ENCODE results near the gene STK32C.
"Not testable (repeated sequence)": the region's sequence is repeated elsewhere in the genome, so short reads cannot be mapped to it uniquely, and the experiment has no call there.

STK32C gene

GRCh38 chr10:132163826-132164515 lies 143.8 kb downstream of the STK32C start:
- H3K4me1 Mint-ChIP-seq = peaks cover 20% of the 10 kb centered on the region
- H3K9me3 Mint-ChIP-seq = no peaks in the 10 kb centered on the region
- no peak overlapping the region for H3K4me3 Mint-ChIP-seq
- no peaks in the 10 kb centered on the region for H3K36me3 Mint-ChIP-seq (ENCODE audit: low read depth)
- no peak overlapping the region for H3K27ac Mint-ChIP-seq
- H3K27me3 Mint-ChIP-seq = no peaks in the 10 kb centered on the region
- no peak for DNase-seq
- ATAC-seq = no peak

- H3K27me3 Mint-ChIP-seq = no peaks in the 10 kb centered on the region
- peaks cover 22% of the 10 kb centered on the region for H3K4me1 Mint-ChIP-seq
- H3K9me3 Mint-ChIP-seq = no peaks in the 10 kb centered on the region
- no peaks in the 10 kb centered on the region for H3K36me3 Mint-ChIP-seq (ENCODE audit: low read depth)
- H3K4me3 Mint-ChIP-seq = no peak overlapping the region
- no peak overlapping the region for H3K27ac Mint-ChIP-seq
- ATAC-seq (peak; percentile 51), DNase-seq (peak; percentile 68)
Measured at GRCh38 chr10:132163278-132163765, 144.4 kb downstream of the STK32C start.

GRCh38 chr10:132162590-132163277 lies 145.0 kb downstream of the STK32C start:
- Mint-ChIP-seq H3K36me3 (ENCODE audit: low read depth) (no peaks in the 10 kb centered on the region), H3K27ac (peak overlapping the region; percentile 75), H3K4me3 (peak overlapping the region; percentile 16), H3K27me3 (no peaks in the 10 kb centered on the region), H3K4me1 (peaks cover 26% of the 10 kb centered on the region), H3K9me3 (no peaks in the 10 kb centered on the region)
- no peak for DNase-seq
- no peak for ATAC-seq

GRCh38 chr10:132162021-132162531 lies 145.7 kb downstream of the STK32C start:
- peak; percentile 53 for ATAC-seq
- H3K4me1 Mint-ChIP-seq = peaks cover 26% of the 10 kb centered on the region

GRCh38 chr10:132160834-132161622 lies 146.7 kb downstream of the STK32C start:
- not testable (repeated sequence) for H3K36me3 Mint-ChIP-seq (ENCODE audit: low read depth); H3K9me3 Mint-ChIP-seq; H3K27me3 Mint-ChIP-seq; DNase-seq; H3K4me3 Mint-ChIP-seq; ATAC-seq; H3K27ac Mint-ChIP-seq
- H3K4me1 Mint-ChIP-seq = peaks cover 26% of the 10 kb centered on the region

More at GRCh38 chr10:132162021-132162531, 145.7 kb downstream of the STK32C start:
- DNase-seq = peak; percentile 51
- Mint-ChIP-seq H3K9me3 (no peaks in the 10 kb centered on the region), H3K27me3 (no peaks in the 10 kb centered on the region), H3K27ac (peak overlapping the region; percentile 75), H3K4me3 (peak overlapping the region; percentile 16), H3K36me3 (ENCODE audit: low read depth) (no peaks in the 10 kb centered on the region)

- not testable (repeated sequence) for H3K27ac Mint-ChIP-seq
Measured at GRCh38 chr10:132160231-132160630, 147.5 kb downstream of the STK32C start.

GRCh38 chr10:132159302-132160230 lies 148.2 kb downstream of the STK32C start:
- peaks cover 26% of the 10 kb centered on the region for H3K4me1 Mint-ChIP-seq
- peak overlapping the region; percentile 59 for H3K27ac Mint-ChIP-seq
- H3K4me3 Mint-ChIP-seq; H3K36me3 Mint-ChIP-seq (ENCODE audit: low read depth); H3K27me3 Mint-ChIP-seq; ATAC-seq; H3K9me3 Mint-ChIP-seq: not testable (repeated sequence)
- DNase-seq = peak; percentile 29

More at GRCh38 chr10:132160231-132160630, 147.5 kb downstream of the STK32C start:
- not testable (repeated sequence) for DNase-seq; H3K4me3 Mint-ChIP-seq; H3K36me3 Mint-ChIP-seq (ENCODE audit: low read depth); H3K27me3 Mint-ChIP-seq; ATAC-seq; H3K9me3 Mint-ChIP-seq
- H3K4me1 Mint-ChIP-seq = peaks cover 26% of the 10 kb centered on the region

- H3K27ac Mint-ChIP-seq = peak overlapping the region; percentile 59
- no peaks in the 10 kb centered on the region for H3K9me3 Mint-ChIP-seq
- ATAC-seq = no peak
- no peak overlapping the region for H3K4me3 Mint-ChIP-seq
- DNase-seq = no peak
- H3K27me3 Mint-ChIP-seq = no peaks in the 10 kb centered on the region
- no peaks in the 10 kb centered on the region for H3K36me3 Mint-ChIP-seq (ENCODE audit: low read depth)
- peaks cover 26% of the 10 kb centered on the region for H3K4me1 Mint-ChIP-seq
Measured at GRCh38 chr10:132158823-132159222, 148.9 kb downstream of the STK32C start.

- ATAC-seq = peak; percentile 21
- Mint-ChIP-seq H3K27ac (peak overlapping the region; percentile 27), H3K4me3 (no peak overlapping the region)
Measured at GRCh38 chr10:132158122-132158741, 149.5 kb downstream of the STK32C start.

More at GRCh38 chr10:132158122-132158741, 149.5 kb downstream of the STK32C start:
- Mint-ChIP-seq H3K4me1 (peaks cover 22% of the 10 kb centered on the region), H3K9me3 (no peaks in the 10 kb centered on the region), H3K36me3 (ENCODE audit: low read depth) (no peaks in the 10 kb centered on the region), H3K27me3 (no peaks in the 10 kb centered on the region)
- peak; percentile 37 for DNase-seq
